ENCODE measurements around the gene RNASE7.
"Not testable (repeated sequence)": the region's sequence is repeated elsewhere in the genome, so short reads cannot be mapped to it uniquely, and the experiment has no call there.

RNASE7 gene

DNA sequence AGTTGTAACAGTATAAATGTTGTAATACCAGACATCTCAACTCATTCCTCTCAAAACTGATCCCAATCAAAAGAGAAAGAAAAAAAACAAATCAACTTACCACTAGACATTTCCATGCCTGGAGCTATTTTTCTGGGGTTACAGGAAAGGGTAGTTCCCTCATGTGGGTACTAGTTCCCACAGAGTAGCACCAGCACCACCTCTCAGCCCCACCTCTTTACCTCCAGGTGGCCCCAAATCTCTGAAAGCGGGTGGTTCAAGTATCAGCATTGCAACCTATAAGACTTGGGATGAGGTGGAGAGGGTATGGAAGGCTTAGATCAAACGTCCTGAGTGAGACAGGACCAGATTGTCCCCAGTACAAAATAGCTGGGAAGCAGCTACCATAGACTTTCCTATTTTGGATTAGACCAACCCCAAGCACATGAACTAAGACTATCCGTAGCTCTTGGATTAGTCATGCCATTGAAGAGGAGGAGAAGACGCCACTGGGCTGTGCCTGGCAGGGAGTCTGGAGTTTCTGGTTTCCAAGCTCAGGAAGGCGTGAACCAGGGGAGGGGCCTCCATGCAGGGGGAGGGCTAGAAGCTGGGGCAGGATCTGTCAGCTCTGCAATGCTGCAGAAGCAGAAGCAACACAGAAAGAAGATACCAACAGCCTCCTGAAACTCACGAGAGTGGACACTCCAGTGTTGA is 43.3 kb upstream of the RNASE7 start, which contains the start of gene SLC39A2:
SLC39A2 (plus strand) TSS at position 620 of the 693 bp plus-strand sequence. CDS start 154 bp downstream, outside the sequence.
- no peaks in the 10 kb centered on the region for H3K9me3 Mint-ChIP-seq
- H3K4me1 Mint-ChIP-seq, result peaks cover 12% of the 10 kb centered on the region
- no peak for TF ChIP-seq CTCF (IDR thresholded peaks at IDR 0.05; ENCODE audit: unreplicated experiment in 3 of 3)
- H3K4me3 Mint-ChIP-seq, result peak within 1 kb of the TSS; percentile 45 to 68 (median 61)
- peaks cover 30% of the 10 kb centered on the region for H3K36me3 Mint-ChIP-seq (ENCODE audit: low read depth)
- H3K27me3 Mint-ChIP-seq (ENCODE audit: low read depth), result no peaks in the 10 kb centered on the region
- peak within 1 kb of the TSS; percentile 60 to 90 (median 70) for H3K27ac Mint-ChIP-seq

- TF ChIP-seq CTCF (IDR thresholded peaks at IDR 0.05; ENCODE audit: unreplicated experiment in 3 of 3), result no peak
Measured at GRCh38 chr14:20999591-20999990, 42.6 kb upstream of the RNASE7 start.

GRCh38 chr14:21001218-21001617 is 40.9 kb upstream of the RNASE7 start:
- H3K4me1 Mint-ChIP-seq, result peaks cover 15% of the 10 kb centered on the region
- no peak for TF ChIP-seq CTCF (IDR thresholded peaks at IDR 0.05; ENCODE audit: unreplicated experiment in 3 of 3)

More at GRCh38 chr14:20999591-20999990, 42.6 kb upstream of the RNASE7 start:
- H3K27ac Mint-ChIP-seq, result peak overlapping the region in 1 of 3 experiments; percentile 90
- H3K36me3 Mint-ChIP-seq (ENCODE audit: low read depth), result peaks cover 22% of the 10 kb centered on the region
- no peak overlapping the region for H3K4me3 Mint-ChIP-seq
- H3K27me3 Mint-ChIP-seq (ENCODE audit: low read depth), result no peaks in the 10 kb centered on the region
- peaks cover 15% of the 10 kb centered on the region for H3K4me1 Mint-ChIP-seq
- H3K9me3 Mint-ChIP-seq, result no peaks in the 10 kb centered on the region

DNA sequence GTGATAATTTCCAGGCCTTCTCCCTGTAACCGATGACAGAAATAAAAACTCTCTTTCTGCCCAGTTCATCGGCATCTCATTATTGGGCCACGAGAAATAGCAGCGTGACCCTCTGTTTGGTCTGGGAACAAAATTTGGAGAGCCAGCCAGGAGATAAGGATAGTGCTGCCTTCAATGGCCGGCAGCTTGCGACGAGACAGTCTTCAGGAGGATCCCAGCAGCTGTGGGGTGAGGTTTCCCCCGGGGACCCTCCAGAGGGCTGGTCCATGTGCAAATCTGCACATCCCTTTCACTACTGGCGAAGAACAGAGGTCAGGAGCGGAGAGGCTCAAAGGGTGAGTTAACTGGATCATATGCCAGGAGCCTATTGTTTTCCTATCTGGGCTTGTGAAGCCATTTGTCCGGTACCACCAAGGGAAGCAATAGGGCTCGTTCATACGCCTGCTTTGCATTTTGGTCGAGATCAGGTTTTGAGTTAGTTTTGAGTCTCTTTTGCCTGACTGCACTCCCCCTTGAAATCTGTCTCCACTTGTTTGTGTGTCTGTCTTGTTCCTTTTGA is 38.3 kb upstream of the RNASE7 start:
- no peak overlapping the region for H3K4me3 Mint-ChIP-seq

More at GRCh38 chr14:21001218-21001617, 40.9 kb upstream of the RNASE7 start:
- Mint-ChIP-seq H3K36me3 (ENCODE audit: low read depth) (peaks cover 8% of the 10 kb centered on the region), H3K27ac (no peak overlapping the region), H3K27me3 (ENCODE audit: low read depth) (no peaks in the 10 kb centered on the region), H3K9me3 (no peaks in the 10 kb centered on the region), H3K4me3 (no peak overlapping the region)

DNA sequence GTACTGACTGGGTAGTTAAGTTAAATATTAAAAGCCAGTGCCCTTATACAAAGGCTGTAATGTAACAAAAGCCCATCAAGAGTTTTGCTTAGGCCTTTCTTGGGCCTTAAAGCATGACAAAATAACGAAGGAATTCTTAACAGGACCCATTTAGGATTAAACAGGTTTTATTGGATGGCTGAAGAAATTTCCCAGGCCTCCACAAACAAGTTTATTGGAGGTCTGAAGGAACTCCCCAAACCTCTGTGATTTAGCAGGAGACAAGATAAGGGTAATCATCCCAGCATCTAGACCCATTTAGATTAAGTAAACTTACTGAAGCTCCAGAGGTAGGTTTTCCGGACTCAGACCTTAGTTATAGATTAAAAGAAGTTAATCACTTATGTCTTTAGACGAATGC is 32.4 kb upstream of the RNASE7 start:
- not testable (repeated sequence) for H3K4me3 Mint-ChIP-seq; H3K36me3 Mint-ChIP-seq (ENCODE audit: low read depth); H3K9me3 Mint-ChIP-seq; H3K27me3 Mint-ChIP-seq (ENCODE audit: low read depth)
- Mint-ChIP-seq H3K27ac (peak overlapping the region; percentile 97), H3K4me1 (peaks cover 13% of the 10 kb centered on the region)

More for the DNA sequence above, 38.3 kb upstream of the RNASE7 start:
- H3K27ac Mint-ChIP-seq, result peak overlapping the region; percentile 44 to 74 (median 54)
- H3K4me1 Mint-ChIP-seq, result peaks cover 15% of the 10 kb centered on the region
- H3K9me3 Mint-ChIP-seq, result no peaks in the 10 kb centered on the region
- H3K27me3 Mint-ChIP-seq (ENCODE audit: low read depth), result no peaks in the 10 kb centered on the region
- TF ChIP-seq CTCF (IDR thresholded peaks at IDR 0.05; ENCODE audit: unreplicated experiment in 3 of 3), result no peak
- H3K36me3 Mint-ChIP-seq (ENCODE audit: low read depth), result no peaks in the 10 kb centered on the region

DNA sequence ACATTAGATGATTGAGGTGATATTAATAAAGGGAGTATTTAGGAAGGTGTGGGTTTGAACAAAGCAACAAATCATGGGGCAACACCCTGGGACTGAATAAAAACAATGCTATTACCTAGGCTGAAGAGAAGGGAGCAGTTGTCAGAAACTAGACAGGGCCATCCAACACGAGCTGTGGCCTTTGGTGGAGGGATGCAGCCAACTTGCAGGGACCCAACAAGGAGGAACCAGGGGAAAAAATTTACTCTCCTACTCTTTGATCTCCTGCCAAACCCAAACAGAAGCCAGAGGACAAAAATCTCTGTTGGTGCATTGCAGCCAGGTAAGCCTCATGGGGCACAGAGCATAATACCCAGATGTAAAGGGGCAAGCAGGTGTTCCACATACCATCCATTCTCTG is 31.0 kb upstream of the RNASE7 start:
- H3K4me1 Mint-ChIP-seq, result peaks cover 22% of the 10 kb centered on the region
- no peak for TF ChIP-seq CTCF (IDR thresholded peaks at IDR 0.05; ENCODE audit: unreplicated experiment in 3 of 3)
- no peaks in the 10 kb centered on the region for H3K9me3 Mint-ChIP-seq
- H3K27me3 Mint-ChIP-seq (ENCODE audit: low read depth), result no peaks in the 10 kb centered on the region
- H3K36me3 Mint-ChIP-seq (ENCODE audit: low read depth), result no peaks in the 10 kb centered on the region
- H3K4me3 Mint-ChIP-seq, result no peak overlapping the region
- H3K27ac Mint-ChIP-seq, result peak overlapping the region; percentile 2 to 79 (median 62)
